Liver (tissue), 3 donors: ENCODE results near the gene SYNJ2.

ENCODE experiments used
- EGR1 ChIP-seq, 2 donors: IDR thresholded peaks; 2 replicates each; pipeline ENCODE4 v1.6.1; 2016 to 2018; ENCODE audit warnings: antibody characterized with exemption in 2 of 2, low read depth in 2 of 2
- GABPA ChIP-seq, 2 donors: IDR thresholded peaks in 1 of 2; conservative IDR thresholded peaks in 1 of 2; 2 replicates each; pipeline ENCODE4 v1.6.1; 2016; ENCODE audit warnings: antibody characterized with exemption in 2 of 2, mild to moderate bottlenecking in 1 of 2, moderate library complexity in 1 of 2
- JUND ChIP-seq, 2 donors: IDR thresholded peaks; 2 replicates each; pipeline ENCODE4 v1.6.1; 2016; ENCODE audit warnings: antibody characterized with exemption in 2 of 2
- RAD21 ChIP-seq, 2 donors: IDR thresholded peaks; 2 replicates each; pipeline ENCODE4 v1.6.1; 2016; ENCODE audit warnings: antibody characterized with exemption in 2 of 2, mild to moderate bottlenecking in 2 of 2
- TAF1 ChIP-seq: conservative IDR thresholded peaks from 2 replicates; pipeline ENCODE4 v1.6.1; 2016; ENCODE audit warnings: antibody characterized with exemption, mild to moderate bottlenecking
- YY1 ChIP-seq: IDR thresholded peaks from 2 replicates; pipeline ENCODE4 v1.6.1; 2016; ENCODE audit warnings: antibody characterized with exemption, mild to moderate bottlenecking
- ZBTB33 ChIP-seq: IDR thresholded peaks from 2 replicates; pipeline ENCODE4 v1.6.1; 2016; ENCODE audit warnings: antibody characterized with exemption
- TF ChIP-seq, protein P1 (sequence below): fragments of 150-350 bp; IDR thresholded peaks from 2 replicates; pipeline ENCODE4 v1.5.1; 2017; ENCODE audit warnings: improper control_type of control experiment, low read depth, low read length; ENCODE audit not compliant: missing input control
- TF ChIP-seq, protein P2 (sequence below): IDR thresholded peaks from 2 replicates; pipeline ENCODE4 v1.6.1; 2016; ENCODE audit warnings: antibody characterized with exemption
- TF ChIP-seq, protein P3 (sequence below): IDR thresholded peaks from 2 replicates; pipeline ENCODE4 v1.6.1; 2016; ENCODE audit warnings: antibody characterized with exemption, mild to moderate bottlenecking
- TF ChIP-seq, protein P4 (sequence below): IDR thresholded peaks from 2 replicates; pipeline ENCODE4 v1.6.1; 2016; ENCODE audit warnings: antibody characterized with exemption
- donor health status: healthy.
- donor health status: healthy.

GRCh38 chr6:158019416-158019815, 37.8 kb downstream of the SYNJ2 start:
- TF ChIP-seq, protein P1, sequence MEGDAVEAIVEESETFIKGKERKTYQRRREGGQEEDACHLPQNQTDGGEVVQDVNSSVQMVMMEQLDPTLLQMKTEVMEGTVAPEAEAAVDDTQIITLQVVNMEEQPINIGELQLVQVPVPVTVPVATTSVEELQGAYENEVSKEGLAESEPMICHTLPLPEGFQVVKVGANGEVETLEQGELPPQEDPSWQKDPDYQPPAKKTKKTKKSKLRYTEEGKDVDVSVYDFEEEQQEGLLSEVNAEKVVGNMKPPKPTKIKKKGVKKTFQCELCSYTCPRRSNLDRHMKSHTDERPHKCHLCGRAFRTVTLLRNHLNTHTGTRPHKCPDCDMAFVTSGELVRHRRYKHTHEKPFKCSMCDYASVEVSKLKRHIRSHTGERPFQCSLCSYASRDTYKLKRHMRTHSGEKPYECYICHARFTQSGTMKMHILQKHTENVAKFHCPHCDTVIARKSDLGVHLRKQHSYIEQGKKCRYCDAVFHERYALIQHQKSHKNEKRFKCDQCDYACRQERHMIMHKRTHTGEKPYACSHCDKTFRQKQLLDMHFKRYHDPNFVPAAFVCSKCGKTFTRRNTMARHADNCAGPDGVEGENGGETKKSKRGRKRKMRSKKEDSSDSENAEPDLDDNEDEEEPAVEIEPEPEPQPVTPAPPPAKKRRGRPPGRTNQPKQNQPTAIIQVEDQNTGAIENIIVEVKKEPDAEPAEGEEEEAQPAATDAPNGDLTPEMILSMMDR, result no peak
- TF ChIP-seq, protein P2, sequence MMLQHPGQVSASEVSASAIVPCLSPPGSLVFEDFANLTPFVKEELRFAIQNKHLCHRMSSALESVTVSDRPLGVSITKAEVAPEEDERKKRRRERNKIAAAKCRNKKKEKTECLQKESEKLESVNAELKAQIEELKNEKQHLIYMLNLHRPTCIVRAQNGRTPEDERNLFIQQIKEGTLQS, result no peak
- TF ChIP-seq ZBTB33 (no peak), YY1 (no peak), JUND (IDR thresholded peaks at IDR 0.05) (no peak), EGR1 (IDR thresholded peaks at IDR 0.05; ENCODE audit: low read depth in 2 of 2) (no peak), RAD21 (IDR thresholded peaks at IDR 0.05) (no peak), TAF1 (no peak), GABPA (IDR thresholded peaks at IDR 0.05 in 1 of 2, conservative IDR thresholded peaks at IDR 0.05 in 1 of 2) (no peak)
- TF ChIP-seq, protein P3, sequence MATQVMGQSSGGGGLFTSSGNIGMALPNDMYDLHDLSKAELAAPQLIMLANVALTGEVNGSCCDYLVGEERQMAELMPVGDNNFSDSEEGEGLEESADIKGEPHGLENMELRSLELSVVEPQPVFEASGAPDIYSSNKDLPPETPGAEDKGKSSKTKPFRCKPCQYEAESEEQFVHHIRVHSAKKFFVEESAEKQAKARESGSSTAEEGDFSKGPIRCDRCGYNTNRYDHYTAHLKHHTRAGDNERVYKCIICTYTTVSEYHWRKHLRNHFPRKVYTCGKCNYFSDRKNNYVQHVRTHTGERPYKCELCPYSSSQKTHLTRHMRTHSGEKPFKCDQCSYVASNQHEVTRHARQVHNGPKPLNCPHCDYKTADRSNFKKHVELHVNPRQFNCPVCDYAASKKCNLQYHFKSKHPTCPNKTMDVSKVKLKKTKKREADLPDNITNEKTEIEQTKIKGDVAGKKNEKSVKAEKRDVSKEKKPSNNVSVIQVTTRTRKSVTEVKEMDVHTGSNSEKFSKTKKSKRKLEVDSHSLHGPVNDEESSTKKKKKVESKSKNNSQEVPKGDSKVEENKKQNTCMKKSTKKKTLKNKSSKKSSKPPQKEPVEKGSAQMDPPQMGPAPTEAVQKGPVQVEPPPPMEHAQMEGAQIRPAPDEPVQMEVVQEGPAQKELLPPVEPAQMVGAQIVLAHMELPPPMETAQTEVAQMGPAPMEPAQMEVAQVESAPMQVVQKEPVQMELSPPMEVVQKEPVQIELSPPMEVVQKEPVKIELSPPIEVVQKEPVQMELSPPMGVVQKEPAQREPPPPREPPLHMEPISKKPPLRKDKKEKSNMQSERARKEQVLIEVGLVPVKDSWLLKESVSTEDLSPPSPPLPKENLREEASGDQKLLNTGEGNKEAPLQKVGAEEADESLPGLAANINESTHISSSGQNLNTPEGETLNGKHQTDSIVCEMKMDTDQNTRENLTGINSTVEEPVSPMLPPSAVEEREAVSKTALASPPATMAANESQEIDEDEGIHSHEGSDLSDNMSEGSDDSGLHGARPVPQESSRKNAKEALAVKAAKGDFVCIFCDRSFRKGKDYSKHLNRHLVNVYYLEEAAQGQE, result no peak
- TF ChIP-seq, protein P4, sequence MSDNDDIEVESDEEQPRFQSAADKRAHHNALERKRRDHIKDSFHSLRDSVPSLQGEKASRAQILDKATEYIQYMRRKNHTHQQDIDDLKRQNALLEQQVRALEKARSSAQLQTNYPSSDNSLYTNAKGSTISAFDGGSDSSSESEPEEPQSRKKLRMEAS, result no peak
